Mesendoderm (in vitro differentiated cells): ENCODE measurements around the gene THBS4.

ENCODE experiments used
- DNase-seq: peaks from one replicate; pipeline ENCODE4 v3.0.0; 2013
- H2AK5ac ChIP-seq: 2 replicates; pipeline ENCODE4 v1.6.1; 2013; ENCODE audit warnings: low read length, inconsistent platforms
- H2BK120ac ChIP-seq: 2 replicates; pipeline ENCODE4 v1.6.1; 2013; ENCODE audit warnings: low read depth, mild to moderate bottlenecking, low read length, moderate library complexity, mixed read lengths
- H2BK15ac ChIP-seq: replicated peaks from 2 replicates; pipeline ENCODE4 v1.6.1; 2013; ENCODE audit warnings: low read depth, mild to moderate bottlenecking, moderate library complexity
- H2BK5ac ChIP-seq: 2 replicates; pipeline ENCODE4 v1.6.1; 2013; ENCODE audit warnings: low read length, inconsistent platforms
- H3K18ac ChIP-seq: 2 replicates; pipeline ENCODE4 v1.6.1; 2013; ENCODE audit warnings: mild to moderate bottlenecking, low read length, mixed read lengths
- H3K23ac ChIP-seq: one replicate; pipeline ENCODE4 v1.6.1; 2013; ENCODE audit warnings: low read length
- H3K27ac ChIP-seq: 2 replicates; pipeline ENCODE4 v1.5.1; 2013; ENCODE audit warnings: low read depth, mild to moderate bottlenecking, inconsistent platforms, low read length, moderate library complexity
- H3K27me3 ChIP-seq: 2 replicates; pipeline ENCODE4 v1.6.1; 2013; ENCODE audit warnings: low read length, control low read depth, mild to moderate bottlenecking, inconsistent platforms; ENCODE audit not compliant: insufficient read depth, poor library complexity
- H3K36me3 ChIP-seq: 2 replicates; pipeline ENCODE4 v1.6.1; 2013; ENCODE audit warnings: low read length, inconsistent platforms; ENCODE audit not compliant: control insufficient read depth, insufficient read depth
- H3K4ac ChIP-seq: one replicate; pipeline ENCODE4 v1.6.1; 2013; ENCODE audit warnings: low read depth, mild to moderate bottlenecking, low read length, moderate library complexity
- H3K4me1 ChIP-seq: 2 replicates; pipeline ENCODE4 v1.6.1; 2013; ENCODE audit warnings: low read depth, low read length, inconsistent platforms; ENCODE audit not compliant: control insufficient read depth
- H3K4me2 ChIP-seq: 2 replicates; pipeline ENCODE4 v1.6.1; 2013; ENCODE audit warnings: low read length
- H3K4me3 ChIP-seq: 2 replicates; pipeline ENCODE4 v1.5.1; 2013; ENCODE audit warnings: mild to moderate bottlenecking, low read length
- H3K56ac ChIP-seq: one replicate; pipeline ENCODE4 v1.6.1; 2013; ENCODE audit warnings: low read length
- H3K79me1 ChIP-seq: 2 replicates; pipeline ENCODE4 v1.6.1; 2013; ENCODE audit warnings: low read length, inconsistent platforms
- H3K79me2 ChIP-seq: 2 replicates; pipeline ENCODE4 v1.6.1; 2013; ENCODE audit warnings: mild to moderate bottlenecking, low read length; ENCODE audit not compliant: control insufficient read depth, insufficient read depth
- H3K9ac ChIP-seq: 2 replicates; pipeline ENCODE4 v1.6.1; 2013; ENCODE audit warnings: low read length, inconsistent platforms
- H4K5ac ChIP-seq: one replicate; pipeline ENCODE4 v1.6.1; 2013; ENCODE audit warnings: low read length
- H4K8ac ChIP-seq: one replicate; pipeline ENCODE4 v1.6.1; 2013; ENCODE audit warnings: low read depth, mild to moderate bottlenecking, control low read depth, low read length, moderate library complexity
- WGBS: extraction: QIAGEN DNeasy Blood & Tissue Kit; methylation state at CpG from one replicate; pipeline ENCODE4 v1.1.7; 2013; ENCODE audit warnings: low lambda C conversion rate, missing lambda C conversion rate; ENCODE audit not compliant: insufficient coverage; ENCODE audit errors: extremely low coverage; 5-methylcytosine and 5-hydroxymethylcytosine counted together

The THBS4 gene

DNA sequence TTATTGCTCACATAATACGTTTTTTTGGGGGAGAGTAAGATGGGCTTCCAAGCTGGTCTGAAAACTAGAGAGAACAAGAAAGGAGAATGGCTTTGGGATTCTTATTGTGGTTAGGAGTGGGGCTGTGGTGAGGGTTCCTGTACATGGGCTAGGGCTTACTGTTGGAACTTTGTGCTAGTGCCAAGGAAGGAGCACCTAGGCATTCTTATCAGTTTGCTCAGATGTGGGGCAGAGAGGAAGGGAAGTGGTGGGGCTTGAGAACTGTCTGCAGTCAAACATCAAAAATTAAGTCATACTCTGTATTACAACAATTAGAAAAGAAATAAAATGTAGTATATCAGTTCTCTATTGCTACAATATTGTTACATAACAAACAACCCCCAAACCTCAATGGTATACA is 4.0 kb upstream of the THBS4 start:
- Histone ChIP-seq H3K56ac (no peak overlapping the region), H3K27me3 (peaks cover 16% of the 10 kb centered on the region), H3K4me2 (no peak overlapping the region), H3K79me1 (no peaks in the 10 kb centered on the region), H3K18ac (no peak overlapping the region), H3K4me3 (no peak overlapping the region), H3K4ac (no peak overlapping the region), H3K23ac (no peak overlapping the region), H3K9ac (no peak overlapping the region), H3K36me3 (no peaks in the 10 kb centered on the region), H2BK120ac (no peak overlapping the region), H3K27ac (no peak overlapping the region), H2BK15ac (no peak overlapping the region), H2BK5ac (no peak overlapping the region), H3K4me1 (no peaks in the 10 kb centered on the region), H2AK5ac (no peak overlapping the region), H3K79me2 (no peaks in the 10 kb centered on the region), H4K8ac (no peak overlapping the region), H4K5ac (no peak overlapping the region)
- no peak for DNase-seq
- WGBS = no CpG with 5 or more reads among the region's 1 CpG

DNA sequence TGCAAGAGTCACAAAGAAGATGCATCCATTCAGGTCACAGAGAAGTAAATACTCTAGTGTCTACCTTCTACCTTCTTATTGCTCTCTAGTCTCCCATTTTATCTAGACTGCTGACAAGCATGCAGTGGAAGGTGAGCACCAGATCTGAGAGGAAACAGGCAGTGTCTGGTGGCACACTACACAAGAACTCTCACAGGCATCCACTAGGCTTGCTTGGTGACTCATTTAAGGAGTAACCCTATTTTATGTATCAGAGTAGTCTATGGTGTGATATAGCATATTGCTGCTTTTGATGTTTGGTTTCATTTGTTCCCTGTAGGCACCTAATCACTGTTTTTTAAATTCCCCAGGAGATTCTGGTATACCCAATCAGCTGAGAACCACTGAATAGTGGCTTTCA is 1.6 kb upstream of the THBS4 start:
- H3K23ac ChIP-seq = no peak overlapping the region
- no peak overlapping the region for H3K4ac ChIP-seq
- no peak overlapping the region for H2BK120ac ChIP-seq
- H3K27ac ChIP-seq = no peak overlapping the region
- H3K18ac ChIP-seq = no peak overlapping the region
- no peaks in the 10 kb centered on the region for H3K79me1 ChIP-seq
- H4K5ac ChIP-seq = no peak overlapping the region
- peaks cover 18% of the 10 kb centered on the region for H3K27me3 ChIP-seq
- H3K4me3 ChIP-seq = no peak overlapping the region
- no peak overlapping the region for H3K4me2 ChIP-seq
- H3K79me2 ChIP-seq = no peaks in the 10 kb centered on the region
- H3K4me1 ChIP-seq = no peaks in the 10 kb centered on the region
- H3K36me3 ChIP-seq = no peaks in the 10 kb centered on the region
- no peak for DNase-seq
- H2BK5ac ChIP-seq = no peak overlapping the region
- no peak overlapping the region for H4K8ac ChIP-seq
- no peak overlapping the region for H3K9ac ChIP-seq
- H3K56ac ChIP-seq = no peak overlapping the region
- no peak overlapping the region for H2BK15ac ChIP-seq
- H2AK5ac ChIP-seq = no peak overlapping the region

DNA sequence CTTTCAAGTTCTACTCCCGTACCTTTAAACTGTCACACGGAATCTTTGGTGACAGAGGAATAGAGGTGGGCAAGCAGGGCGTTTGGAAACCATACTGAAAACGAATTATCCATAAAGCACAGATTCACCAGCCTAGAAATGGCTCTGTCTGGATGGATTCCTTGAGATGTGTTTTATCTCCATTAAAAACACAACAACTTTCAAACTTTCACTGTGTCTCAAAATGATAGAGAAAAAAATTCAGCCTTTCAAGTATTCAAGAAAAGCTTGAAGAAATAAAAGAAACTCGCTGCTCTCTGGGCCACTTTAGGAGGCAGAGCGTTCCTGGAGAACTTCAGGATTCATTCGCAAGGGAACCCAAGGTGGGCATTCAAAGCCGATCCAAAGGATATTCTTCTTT is 589 bp upstream of the THBS4 start:
- Histone ChIP-seq H2AK5ac (no peak overlapping the region), H3K79me2 (no peaks in the 10 kb centered on the region), H3K4ac (no peak overlapping the region), H3K23ac (no peak overlapping the region), H3K56ac (no peak overlapping the region), H3K4me1 (no peaks in the 10 kb centered on the region), H2BK120ac (no peak overlapping the region), H3K4me2 (peak overlapping the region; percentile 52), H4K5ac (no peak overlapping the region), H3K4me3 (peak overlapping the region; percentile 19), H2BK5ac (no peak overlapping the region), H3K79me1 (no peaks in the 10 kb centered on the region), H3K27ac (no peak overlapping the region), H2BK15ac (no peak overlapping the region), H3K18ac (no peak overlapping the region), H3K36me3 (no peaks in the 10 kb centered on the region), H3K9ac (peak overlapping the region; percentile 45), H3K27me3 (peaks cover 18% of the 10 kb centered on the region), H4K8ac (no peak overlapping the region)
- DNase-seq = no peak
- no CpG with 5 or more reads among the region's 8 CpGs for WGBS

DNA sequence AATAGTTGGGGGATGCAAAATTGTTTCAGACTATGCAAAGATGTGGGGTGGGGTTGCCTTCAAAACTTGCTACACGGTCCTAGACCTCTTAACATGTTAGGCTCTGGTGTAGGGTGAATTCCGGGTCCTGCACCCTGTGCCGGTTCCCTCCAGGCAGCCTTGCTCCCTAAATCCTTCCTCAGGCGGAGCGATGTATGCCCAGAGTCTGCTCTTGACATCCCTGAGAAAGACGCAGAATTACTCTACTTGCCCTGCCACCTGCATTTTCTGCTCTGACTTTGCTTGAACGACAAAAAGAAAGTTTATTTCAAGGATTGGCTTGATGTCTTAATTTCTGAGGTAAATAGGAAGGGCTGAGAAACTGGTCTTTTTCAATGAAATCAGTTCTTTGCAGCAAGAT is 691 bp downstream of the THBS4 start:
- WGBS = no CpG with 5 or more reads among the region's 7 CpGs
- Histone ChIP-seq H3K79me2 (no peaks in the 10 kb centered on the region), H2BK120ac (no peak overlapping the region), H3K23ac (no peak overlapping the region), H3K27ac (no peak overlapping the region), H4K8ac (no peak overlapping the region), H3K4me2 (peak overlapping the region; percentile 37), H3K4me3 (no peak overlapping the region), H3K4ac (no peak overlapping the region), H3K9ac (no peak overlapping the region), H4K5ac (no peak overlapping the region), H3K79me1 (no peaks in the 10 kb centered on the region), H2BK5ac (no peak overlapping the region), H3K18ac (no peak overlapping the region), H3K36me3 (no peaks in the 10 kb centered on the region), H3K56ac (no peak overlapping the region), H2BK15ac (no peak overlapping the region), H2AK5ac (no peak overlapping the region), H3K4me1 (no peaks in the 10 kb centered on the region), H3K27me3 (peaks cover 18% of the 10 kb centered on the region)
- DNase-seq = no peak

DNA sequence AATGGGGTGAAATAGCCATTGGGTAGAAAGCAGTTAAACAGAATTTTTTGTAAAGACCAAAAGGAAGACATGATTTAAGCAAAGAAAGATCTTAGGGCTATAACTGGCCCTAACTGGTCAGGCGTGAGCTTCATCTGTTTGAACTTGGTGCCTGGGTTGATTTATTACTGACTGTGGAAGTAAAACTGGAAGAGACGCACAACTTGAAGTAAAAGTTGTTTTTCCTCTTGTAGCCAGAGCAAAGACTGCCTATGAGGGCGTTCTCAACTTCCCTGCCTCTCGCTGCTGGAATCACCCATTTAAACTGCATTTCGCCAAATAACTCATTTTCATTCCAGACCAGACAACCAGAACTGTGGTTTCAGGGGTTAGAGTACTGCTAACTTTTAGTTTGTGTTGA is 1.5 kb downstream of the THBS4 start:
- WGBS = no CpG with 5 or more reads among the region's 5 CpGs
- H3K27me3 ChIP-seq = peaks cover 18% of the 10 kb centered on the region

DNA sequence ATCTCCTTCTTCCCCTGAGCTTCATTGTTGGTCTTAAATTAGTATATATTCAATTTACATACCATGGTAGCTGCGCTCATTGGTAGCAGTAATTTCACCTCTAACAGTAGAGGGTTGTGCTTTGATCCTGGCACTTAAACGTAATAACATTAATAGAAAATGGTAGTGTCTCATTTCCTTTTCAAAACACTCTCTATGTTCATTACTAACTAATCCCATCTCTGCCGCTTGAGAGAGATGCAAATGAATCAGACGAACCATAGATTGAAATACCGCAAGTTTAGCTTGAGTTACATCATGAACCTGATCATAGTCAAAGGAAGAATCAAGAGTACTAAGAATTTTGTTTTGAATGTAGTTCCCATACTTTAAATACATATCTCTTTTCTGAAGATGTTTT is 2.2 kb downstream of the THBS4 start:
- no peak overlapping the region for H3K4ac ChIP-seq
- H2BK15ac ChIP-seq = no peak overlapping the region
- H3K27me3 ChIP-seq = peaks cover 18% of the 10 kb centered on the region
- H3K79me1 ChIP-seq = no peaks in the 10 kb centered on the region
- H3K79me2 ChIP-seq = no peaks in the 10 kb centered on the region
- no peak overlapping the region for H3K27ac ChIP-seq
- no peak overlapping the region for H3K4me3 ChIP-seq
- no peak overlapping the region for H2AK5ac ChIP-seq
- H4K5ac ChIP-seq = no peak overlapping the region
- H3K4me2 ChIP-seq = no peak overlapping the region
- H3K56ac ChIP-seq = no peak overlapping the region
- no peak overlapping the region for H3K9ac ChIP-seq
- WGBS = no CpG with 5 or more reads among the region's 5 CpGs
- H3K36me3 ChIP-seq = no peaks in the 10 kb centered on the region
- no peak overlapping the region for H2BK120ac ChIP-seq
- no peak overlapping the region for H3K23ac ChIP-seq
- no peak overlapping the region for H2BK5ac ChIP-seq
- no peak for DNase-seq
- H4K8ac ChIP-seq = no peak overlapping the region
- no peak overlapping the region for H3K18ac ChIP-seq
- H3K4me1 ChIP-seq = no peaks in the 10 kb centered on the region

More for the DNA sequence above, 1.5 kb downstream of the THBS4 start:
- Histone ChIP-seq H3K23ac (no peak overlapping the region), H2BK5ac (no peak overlapping the region), H3K4me3 (no peak overlapping the region), H3K4me2 (no peak overlapping the region), H2AK5ac (no peak overlapping the region), H4K5ac (no peak overlapping the region), H4K8ac (no peak overlapping the region), H3K27ac (no peak overlapping the region), H2BK15ac (no peak overlapping the region), H2BK120ac (no peak overlapping the region), H3K4me1 (no peaks in the 10 kb centered on the region), H3K56ac (no peak overlapping the region), H3K36me3 (no peaks in the 10 kb centered on the region), H3K18ac (no peak overlapping the region), H3K4ac (no peak overlapping the region), H3K79me2 (no peaks in the 10 kb centered on the region), H3K9ac (no peak overlapping the region), H3K79me1 (no peaks in the 10 kb centered on the region)
- no peak for DNase-seq
